KOPT-K1 (cell line): ENCODE measurements around the gene PARD3.

Experiments used
- H3K27ac ChIP-seq: fragments of 200-600 bp; sonication (generic); 2 replicates; pipeline ENCODE4 v1.5.1; 2016; ENCODE audit warnings: antibody characterized with exemption, mild to moderate bottlenecking, low read depth, low read length; ENCODE audit not compliant: poor library complexity, severe bottlenecking
- H3K36me3 ChIP-seq: fragments of 200-600 bp; sonication (generic); 2 replicates; pipeline ENCODE4 v1.5.1; 2017; ENCODE audit warnings: antibody characterized with exemption, mild to moderate bottlenecking, low read length, moderate library complexity; ENCODE audit not compliant: insufficient read depth
- H3K9me3 ChIP-seq: fragments of 200-600 bp; sonication (generic); 2 replicates; pipeline ENCODE4 v1.5.1; 2017; ENCODE audit warnings: antibody characterized with exemption, low read length, mild to moderate bottlenecking; ENCODE audit not compliant: insufficient read depth, poor library complexity, severe bottlenecking

Gene PARD3

GRCh38 chr10:34335960-34336690 lies 479.0 kb downstream of the PARD3 start:
- no peak overlapping the region for H3K27ac ChIP-seq
- H3K9me3 ChIP-seq: no peaks in the 10 kb centered on the region
- peaks cover 16% of the 10 kb centered on the region for H3K36me3 ChIP-seq

- peaks cover 22% of the 10 kb centered on the region for H3K36me3 ChIP-seq
- H3K27ac ChIP-seq: no peak overlapping the region
- H3K9me3 ChIP-seq: no peaks in the 10 kb centered on the region
Observed at GRCh38 chr10:34334908-34335307, 480.2 kb downstream of the PARD3 start.

- Histone ChIP-seq H3K27ac (no peak overlapping the region), H3K36me3 (peaks cover 27% of the 10 kb centered on the region)
Observed at GRCh38 chr10:34333513-34333912, 481.6 kb downstream of the PARD3 start.

GRCh38 chr10:34327184-34327583 lies 487.9 kb downstream of the PARD3 start:
- Histone ChIP-seq H3K36me3 (peaks cover 25% of the 10 kb centered on the region), H3K9me3 (no peaks in the 10 kb centered on the region), H3K27ac (no peak overlapping the region)

More at GRCh38 chr10:34333513-34333912, 481.6 kb downstream of the PARD3 start:
- H3K9me3 ChIP-seq: no peaks in the 10 kb centered on the region

- Histone ChIP-seq H3K27ac (no peak overlapping the region), H3K9me3 (no peaks in the 10 kb centered on the region), H3K36me3 (peaks cover 9% of the 10 kb centered on the region; the same call in 1 of the 2 replicates)
Observed at GRCh38 chr10:34323192-34323591, 491.9 kb downstream of the PARD3 start.

GRCh38 chr10:34320265-34320664 lies 494.8 kb downstream of the PARD3 start:
- no peaks in the 10 kb centered on the region for H3K9me3 ChIP-seq
- H3K27ac ChIP-seq: no peak overlapping the region
- H3K36me3 ChIP-seq: peaks cover 22% of the 10 kb centered on the region; the same call in 1 of the 2 replicates

GRCh38 chr10:34319197-34319846 lies 495.8 kb downstream of the PARD3 start:
- Histone ChIP-seq H3K9me3 (no peaks in the 10 kb centered on the region), H3K27ac (no peak overlapping the region), H3K36me3 (peaks cover 18% of the 10 kb centered on the region; the same call in 1 of the 2 replicates)

- no peaks in the 10 kb centered on the region for H3K9me3 ChIP-seq
- H3K36me3 ChIP-seq: peaks cover 18% of the 10 kb centered on the region; the same call in 1 of the 2 replicates
- no peak overlapping the region for H3K27ac ChIP-seq
Observed at GRCh38 chr10:34316154-34316553, 498.9 kb downstream of the PARD3 start.

- Histone ChIP-seq H3K9me3 (no peaks in the 10 kb centered on the region), H3K27ac (no peak overlapping the region), H3K36me3 (peaks cover 18% of the 10 kb centered on the region; the same call in 1 of the 2 replicates)
Observed at GRCh38 chr10:34314457-34314856, 500.6 kb downstream of the PARD3 start.

GRCh38 chr10:34313888-34314287 lies 501.2 kb downstream of the PARD3 start:
- H3K9me3 ChIP-seq: no peaks in the 10 kb centered on the region
- H3K27ac ChIP-seq: no peak overlapping the region
- H3K36me3 ChIP-seq: peaks cover 18% of the 10 kb centered on the region; the same call in 1 of the 2 replicates

- no peaks in the 10 kb centered on the region for H3K9me3 ChIP-seq
- no peak overlapping the region for H3K27ac ChIP-seq
- peaks cover 18% of the 10 kb centered on the region; the same call in 1 of the 2 replicates for H3K36me3 ChIP-seq
Observed at GRCh38 chr10:34313353-34313752, 501.7 kb downstream of the PARD3 start.

GRCh38 chr10:34311679-34312078 lies 503.4 kb downstream of the PARD3 start:
- H3K9me3 ChIP-seq: no peaks in the 10 kb centered on the region
- no peak overlapping the region for H3K27ac ChIP-seq

GRCh38 chr10:34310234-34310633 lies 504.9 kb downstream of the PARD3 start:
- no peaks in the 10 kb centered on the region for H3K36me3 ChIP-seq
- no peaks in the 10 kb centered on the region for H3K9me3 ChIP-seq
- no peak overlapping the region for H3K27ac ChIP-seq

More at GRCh38 chr10:34311679-34312078, 503.4 kb downstream of the PARD3 start:
- H3K36me3 ChIP-seq: 0 out of 2 replicates have a peak, but pooled peaks cover 13% of the 10 kb centered on the region

GRCh38 chr10:34305189-34305588 lies 509.9 kb downstream of the PARD3 start:
- H3K36me3 ChIP-seq: no peaks in the 10 kb centered on the region
- H3K27ac ChIP-seq: no peak overlapping the region
- no peaks in the 10 kb centered on the region for H3K9me3 ChIP-seq

- no peaks in the 10 kb centered on the region for H3K36me3 ChIP-seq
- H3K27ac ChIP-seq: no peak overlapping the region
- no peaks in the 10 kb centered on the region for H3K9me3 ChIP-seq
Observed at GRCh38 chr10:34303022-34303421, 512.1 kb downstream of the PARD3 start.
